Esophagus squamous epithelium (tissue), 4 donors: ENCODE measurements around the gene ADISSP.

Experiments used
- CTCF ChIP-seq, 6 experiments: fragments of 450-650 bp in 4 of 6; fragments of 200-600 bp in 2 of 6; sonication (generic) in 2 of 6; IDR thresholded peaks; one replicate each; pipeline ENCODE4 v1.5.1; 2016 to 2019; ENCODE audit warnings: antibody characterized with exemption in 6 of 6, mild to moderate bottlenecking in 4 of 6, moderate library complexity in 4 of 6
- POLR2A ChIP-seq, 4 donors: fragments of 450-650 bp; IDR thresholded peaks; one replicate each; pipeline ENCODE4 v1.6.1; 2017; ENCODE audit warnings: antibody characterized with exemption in 4 of 4, mild to moderate bottlenecking in 4 of 4, moderate library complexity in 3 of 4

- TF ChIP-seq CTCF (IDR thresholded peaks at IDR 0.05): no peak
- no peak for TF ChIP-seq POLR2A (IDR thresholded peaks at IDR 0.05)
These were observed 24.3 kb downstream of the ADISSP start for GRCh38 chr20:3743251-3743650.
